GM23338 (cell line): ENCODE measurements around the gene ZC3H12C. TPM values are rescaled to one million over a fixed set of nuclear protein-coding genes. Genes with fewer than 3 reads are reported as not detected.

ENCODE experiments used
- ATAC-seq: fragments of 200-7000 bp; cut with Tn5 transposase; 3 replicates; pipeline ENCODE4 v1.9.1; 2020
- DNase-seq: peaks from one replicate; pipeline ENCODE4 v3.0.0-alpha.2; 2015; ENCODE audit warnings: low spot score
- H2AFZ ChIP-seq: fragments of 200-600 bp; sonication (generic); 2 replicates; pipeline ENCODE4 v1.8.0; 2016; ENCODE audit warnings: antibody characterized with exemption, mild to moderate bottlenecking, moderate library complexity
- H3F3A ChIP-seq: fragments of 200-600 bp; sonication (generic); replicated peaks from 2 replicates; pipeline ENCODE4 v1.8.0; 2017; ENCODE audit warnings: antibody characterized with exemption, mixed run types, low read depth
- H3K27ac ChIP-seq: fragments of 200-600 bp; sonication (generic); 2 replicates; pipeline ENCODE4 v1.6.1; 2016; ENCODE audit warnings: low read depth
- H3K27me3 ChIP-seq: fragments of 200-600 bp; sonication (generic); 2 replicates; pipeline ENCODE4 v1.8.0; 2016; ENCODE audit warnings: mild to moderate bottlenecking, mixed run types, moderate library complexity; ENCODE audit not compliant: insufficient read depth
- H3K36me3 ChIP-seq: fragments of 200-600 bp; sonication (generic); 2 replicates; pipeline ENCODE4 v1.8.0; 2016; ENCODE audit warnings: mild to moderate bottlenecking; ENCODE audit not compliant: insufficient read depth
- H3K4me1 ChIP-seq: fragments of 200-600 bp; sonication (generic); 2 replicates; pipeline ENCODE4 v1.8.0; 2016; ENCODE audit warnings: mild to moderate bottlenecking, moderate library complexity; ENCODE audit not compliant: insufficient read depth
- H3K4me2 ChIP-seq: fragments of 200-600 bp; sonication (generic); 2 replicates; pipeline ENCODE4 v1.7.1; 2017; ENCODE audit warnings: mixed run types
- H3K4me3 ChIP-seq: fragments of 200-600 bp; sonication (generic); 2 replicates; pipeline ENCODE4 v1.6.1; 2016; ENCODE audit warnings: mixed run types
- H3K79me2 ChIP-seq: fragments of 200-600 bp; sonication (generic); replicated peaks from 2 replicates; pipeline ENCODE4 v1.8.0; 2017; ENCODE audit warnings: mild to moderate bottlenecking; ENCODE audit not compliant: insufficient read depth
- H3K9me2 ChIP-seq: fragments of 200-600 bp; sonication (generic); 2 replicates; pipeline ENCODE4 v1.8.0; 2017; ENCODE audit not compliant: insufficient read depth
- H4K20me1 ChIP-seq: fragments of 200-600 bp; sonication (generic); replicated peaks from 2 replicates; pipeline ENCODE4 v1.8.0; 2017; ENCODE audit warnings: mild to moderate bottlenecking; ENCODE audit not compliant: insufficient read depth
- H3K27ac Mint-ChIP-seq: 2 replicates; pipeline ENCODE4 v1.8.0; 2020; ENCODE audit warnings: inconsistent platforms, mild to moderate bottlenecking, moderate library complexity, mixed read lengths
- H3K27me3 Mint-ChIP-seq: 3 replicates; pipeline ENCODE4 v1.8.0; 2022; ENCODE audit warnings: low read depth, mild to moderate bottlenecking, moderate library complexity, mixed read lengths, inconsistent platforms; ENCODE audit not compliant: insufficient read depth, poor library complexity
- H3K36me3 Mint-ChIP-seq: 3 replicates; pipeline ENCODE4 v1.8.0; 2021; ENCODE audit warnings: low read depth, mild to moderate bottlenecking, inconsistent platforms, moderate library complexity, mixed read lengths
- H3K4me1 Mint-ChIP-seq: 3 replicates; pipeline ENCODE4 v1.8.0; 2020; ENCODE audit warnings: mild to moderate bottlenecking, inconsistent platforms, mixed read lengths
- H3K4me3 Mint-ChIP-seq: 3 replicates; pipeline ENCODE4 v1.8.0; 2021; ENCODE audit warnings: moderate library complexity, mild to moderate bottlenecking, inconsistent platforms, mixed read lengths
- H3K9me3 Mint-ChIP-seq: 3 replicates; pipeline ENCODE4 v1.8.0; 2020; ENCODE audit warnings: moderate library complexity, mild to moderate bottlenecking, inconsistent platforms, mixed read lengths
- EZH2 ChIP-seq: fragments of 200-600 bp; sonication (generic); IDR thresholded peaks from one replicate; pipeline ENCODE4 v1.8.0; 2017; ENCODE audit warnings: antibody characterized with exemption, mild to moderate bottlenecking, low read depth; ENCODE audit not compliant: unreplicated experiment
- EZH2phosphoT487 ChIP-seq: fragments of 200-600 bp; sonication (generic); IDR thresholded peaks from one replicate; pipeline ENCODE4 v1.8.1; 2018; ENCODE audit warnings: antibody characterized with exemption; ENCODE audit not compliant: unreplicated experiment
- JUNB ChIP-seq: IDR thresholded peaks from one replicate; pipeline ENCODE4 v1.6.1; 2016; ENCODE audit warnings: antibody characterized with exemption; ENCODE audit not compliant: unreplicated experiment
- POLR2AphosphoS5 ChIP-seq: IDR thresholded peaks from 2 replicates; pipeline ENCODE4 v1.6.1; 2016; ENCODE audit warnings: antibody characterized with exemption, low read depth
- STAT1 ChIP-seq: IDR thresholded peaks from one replicate; pipeline ENCODE4 v1.6.1; 2016; ENCODE audit warnings: antibody characterized with exemption; ENCODE audit not compliant: unreplicated experiment
- ZNF114 ChIP-seq: fragments of 250-450 bp; sonication (Bioruptor Pico); IDR thresholded peaks from 2 replicates; pipeline ENCODE4 v1.5.0; 2020; ENCODE audit warnings: mild to moderate bottlenecking, moderate library complexity
- polyA plus RNA-seq: library from polyadenylated mRNA; unstranded; fragments of >200 nt; fragmentation: Nextera tagmentation; extraction: Ambion mirVana; gene quantifications from 2 replicates; pipeline ENCODE4 v1.2.1, GENCODE V29; 2016
- total RNA-seq: library from RNA; depleted of rRNA; stranded (reverse); fragments of >200 nt; shearing (Covaris generic); gene quantifications from 2 replicates; pipeline ENCODE4 v1.2.3, GENCODE V29; 2014
- TF ChIP-seq, protein P1 (sequence below): IDR thresholded peaks from one replicate; pipeline ENCODE4 v1.6.1; 2018; ENCODE audit warnings: antibody characterized with exemption; ENCODE audit not compliant: unreplicated experiment
- TF ChIP-seq, protein P2 (sequence below): IDR thresholded peaks from 2 replicates; pipeline ENCODE4 v1.6.1; 2016; ENCODE audit warnings: antibody characterized with exemption

The ZC3H12C gene
- total and polyA plus RNA-seq, 2 experiments from 2014 or later: 0.55 to 2.4 TPM

DNA sequence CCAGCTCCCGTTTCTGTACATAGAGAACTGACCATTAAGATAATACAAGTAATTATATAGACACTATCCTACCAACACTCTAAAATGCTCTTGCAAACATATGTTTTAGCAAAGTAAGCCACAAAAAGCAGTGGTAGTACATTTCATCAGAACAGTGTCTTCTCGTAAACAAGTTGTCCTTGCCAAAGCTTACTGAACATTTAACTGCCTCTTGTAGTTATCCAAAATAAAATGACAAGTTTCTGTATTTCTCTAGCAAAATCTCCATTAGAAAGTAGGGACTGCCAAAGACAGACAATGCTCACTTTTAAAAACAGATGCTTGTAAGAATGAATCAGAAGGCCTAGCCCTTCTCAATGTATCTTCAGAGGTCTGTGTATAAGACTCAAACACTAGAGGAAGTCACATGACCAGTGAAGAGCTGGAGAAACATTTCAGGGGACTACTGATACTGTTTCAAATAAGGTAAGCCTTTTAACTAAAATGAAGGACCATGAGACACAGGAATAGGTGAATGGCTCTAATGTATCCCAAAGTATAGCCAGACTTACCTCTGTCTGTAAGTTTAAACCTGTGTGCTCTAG lies 7.8 kb upstream of the ZC3H12C start:
- DNase-seq (no peak), ATAC-seq (no peak)
- H3K27ac Mint-ChIP-seq: no peak overlapping the region
- H3K27me3 ChIP-seq: peaks cover 2% of the 10 kb centered on the region
- no peaks in the 10 kb centered on the region for H3F3A ChIP-seq
- H3K27ac ChIP-seq: no peak overlapping the region
- no peaks in the 10 kb centered on the region for H3K79me2 ChIP-seq
- H3K9me3 Mint-ChIP-seq: no peaks in the 10 kb centered on the region
- H3K9me2 ChIP-seq: no peaks in the 10 kb centered on the region
- H3K4me2 ChIP-seq: no peak overlapping the region
- H3K4me3 ChIP-seq: no peak overlapping the region
- H3K36me3 ChIP-seq: no peaks in the 10 kb centered on the region
- H3K4me1 ChIP-seq: no peaks in the 10 kb centered on the region
- H3K4me1 Mint-ChIP-seq: no peaks in the 10 kb centered on the region; the same call in 2 of the 3 replicates
- TF ChIP-seq ZNF114 (CRISPR knock-in tag) (no peak), EZH2phosphoT487 (no peak), POLR2AphosphoS5 (no peak), JUNB (no peak)
- TF ChIP-seq, protein P1, sequence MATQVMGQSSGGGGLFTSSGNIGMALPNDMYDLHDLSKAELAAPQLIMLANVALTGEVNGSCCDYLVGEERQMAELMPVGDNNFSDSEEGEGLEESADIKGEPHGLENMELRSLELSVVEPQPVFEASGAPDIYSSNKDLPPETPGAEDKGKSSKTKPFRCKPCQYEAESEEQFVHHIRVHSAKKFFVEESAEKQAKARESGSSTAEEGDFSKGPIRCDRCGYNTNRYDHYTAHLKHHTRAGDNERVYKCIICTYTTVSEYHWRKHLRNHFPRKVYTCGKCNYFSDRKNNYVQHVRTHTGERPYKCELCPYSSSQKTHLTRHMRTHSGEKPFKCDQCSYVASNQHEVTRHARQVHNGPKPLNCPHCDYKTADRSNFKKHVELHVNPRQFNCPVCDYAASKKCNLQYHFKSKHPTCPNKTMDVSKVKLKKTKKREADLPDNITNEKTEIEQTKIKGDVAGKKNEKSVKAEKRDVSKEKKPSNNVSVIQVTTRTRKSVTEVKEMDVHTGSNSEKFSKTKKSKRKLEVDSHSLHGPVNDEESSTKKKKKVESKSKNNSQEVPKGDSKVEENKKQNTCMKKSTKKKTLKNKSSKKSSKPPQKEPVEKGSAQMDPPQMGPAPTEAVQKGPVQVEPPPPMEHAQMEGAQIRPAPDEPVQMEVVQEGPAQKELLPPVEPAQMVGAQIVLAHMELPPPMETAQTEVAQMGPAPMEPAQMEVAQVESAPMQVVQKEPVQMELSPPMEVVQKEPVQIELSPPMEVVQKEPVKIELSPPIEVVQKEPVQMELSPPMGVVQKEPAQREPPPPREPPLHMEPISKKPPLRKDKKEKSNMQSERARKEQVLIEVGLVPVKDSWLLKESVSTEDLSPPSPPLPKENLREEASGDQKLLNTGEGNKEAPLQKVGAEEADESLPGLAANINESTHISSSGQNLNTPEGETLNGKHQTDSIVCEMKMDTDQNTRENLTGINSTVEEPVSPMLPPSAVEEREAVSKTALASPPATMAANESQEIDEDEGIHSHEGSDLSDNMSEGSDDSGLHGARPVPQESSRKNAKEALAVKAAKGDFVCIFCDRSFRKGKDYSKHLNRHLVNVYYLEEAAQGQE: no peak
- no peaks in the 10 kb centered on the region for H4K20me1 ChIP-seq
- H3K4me3 Mint-ChIP-seq: no peak overlapping the region
- no peaks in the 10 kb centered on the region for H3K27me3 Mint-ChIP-seq
- no peak overlapping the region for H2AFZ ChIP-seq
- no peaks in the 10 kb centered on the region for H3K36me3 Mint-ChIP-seq

DNA sequence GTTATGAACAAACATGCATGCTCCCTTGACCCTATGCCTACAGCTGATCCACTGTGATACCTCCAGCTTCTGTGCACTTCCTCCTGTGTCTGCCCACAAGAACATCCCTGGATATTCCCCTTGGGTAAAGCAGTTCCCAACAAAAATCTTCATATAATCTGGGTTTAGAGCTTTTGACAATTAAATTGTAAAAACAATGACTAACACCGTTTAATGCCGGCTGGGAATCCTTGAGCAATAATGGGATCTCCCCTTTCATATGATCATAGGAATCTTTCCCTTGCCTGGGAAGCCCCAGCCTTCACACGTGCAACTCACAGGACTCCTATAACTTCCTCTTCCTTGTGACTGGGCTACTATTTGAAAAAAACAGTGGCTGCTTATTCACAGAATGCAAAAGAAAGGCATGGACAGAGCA lies 6.3 kb upstream of the ZC3H12C start:
- no peaks in the 10 kb centered on the region for H3K79me2 ChIP-seq
- H3K36me3 ChIP-seq: no peaks in the 10 kb centered on the region
- H3K4me3 ChIP-seq: no peak overlapping the region
- no peaks in the 10 kb centered on the region for H3K9me3 Mint-ChIP-seq
- H3K27me3 Mint-ChIP-seq: peaks cover under 1% of the 10 kb centered on the region
- no peak overlapping the region for H3K27ac ChIP-seq
- peaks cover 7% of the 10 kb centered on the region for H3K4me1 ChIP-seq
- H3K9me2 ChIP-seq: no peaks in the 10 kb centered on the region
- no peak for DNase-seq
- peaks cover 3% of the 10 kb centered on the region; the same call in 2 of the 3 replicates for H3K4me1 Mint-ChIP-seq
- H3K4me3 Mint-ChIP-seq: no peak overlapping the region
- H3K36me3 Mint-ChIP-seq: no peaks in the 10 kb centered on the region
- H3K27ac Mint-ChIP-seq: no peak overlapping the region
- H2AFZ ChIP-seq: no peak overlapping the region
- peaks cover 17% of the 10 kb centered on the region for H3K27me3 ChIP-seq
- no peak for ATAC-seq
- peaks cover 3% of the 10 kb centered on the region; the same call in 1 of the 2 replicates for H3F3A ChIP-seq
- H3K4me2 ChIP-seq: no peak overlapping the region
- no peaks in the 10 kb centered on the region for H4K20me1 ChIP-seq
- TF ChIP-seq, protein P2, sequence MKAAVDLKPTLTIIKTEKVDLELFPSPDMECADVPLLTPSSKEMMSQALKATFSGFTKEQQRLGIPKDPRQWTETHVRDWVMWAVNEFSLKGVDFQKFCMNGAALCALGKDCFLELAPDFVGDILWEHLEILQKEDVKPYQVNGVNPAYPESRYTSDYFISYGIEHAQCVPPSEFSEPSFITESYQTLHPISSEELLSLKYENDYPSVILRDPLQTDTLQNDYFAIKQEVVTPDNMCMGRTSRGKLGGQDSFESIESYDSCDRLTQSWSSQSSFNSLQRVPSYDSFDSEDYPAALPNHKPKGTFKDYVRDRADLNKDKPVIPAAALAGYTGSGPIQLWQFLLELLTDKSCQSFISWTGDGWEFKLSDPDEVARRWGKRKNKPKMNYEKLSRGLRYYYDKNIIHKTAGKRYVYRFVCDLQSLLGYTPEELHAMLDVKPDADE: no peak
- TF ChIP-seq EZH2 (no peak), POLR2AphosphoS5 (no peak), JUNB (no peak), STAT1 (no peak), EZH2phosphoT487 (no peak)
- TF ChIP-seq, protein P1: no peak
